Eye (tissue), 1 donor: ENCODE data around the gene PCDH1.
A peak's percentile ranks its signal among the peaks of the same experiment; 100 is the strongest.
"Not testable (repeated sequence)": the region's sequence is repeated elsewhere in the genome, so short reads cannot be mapped to it uniquely, and the experiment has no call there.

Source experiments
- DNase-seq: peaks from one replicate; pipeline ENCODE4 v3.0.0-alpha.2; 2015

Gene PCDH1

GRCh38 chr5:141897425-141897824 lies 19.2 kb upstream of the PCDH1 start:
- no peak for DNase-seq

- DNase-seq = not testable (repeated sequence)
These were observed 12.2 kb upstream of the PCDH1 start for GRCh38 chr5:141890429-141890828.

- DNase-seq = no peak
These were observed 11.2 kb upstream of the PCDH1 start for GRCh38 chr5:141889282-141889871.

- no peak for DNase-seq
These were observed 5.7 kb upstream of the PCDH1 start for GRCh38 chr5:141883892-141884318.

- peak; percentile 89 for DNase-seq
These were observed 5.1 kb upstream of the PCDH1 start for GRCh38 chr5:141883184-141883891.

- peak; percentile 87 for DNase-seq
These were observed 4.5 kb upstream of the PCDH1 start for GRCh38 chr5:141882594-141883183.

GRCh38 chr5:141881886-141882285 lies 3.7 kb upstream of the PCDH1 start:
- DNase-seq = peak; percentile 53

- peak; percentile 53 for DNase-seq
These were observed 3.0 kb upstream of the PCDH1 start for GRCh38 chr5:141880961-141881801.

- DNase-seq = no peak
These were observed 1.9 kb upstream of the PCDH1 start for GRCh38 chr5:141879941-141880738.

- DNase-seq = no peak
These were observed 1.2 kb upstream of the PCDH1 start for GRCh38 chr5:141879426-141879759.

- peak; percentile 99 for DNase-seq
These were observed 658 bp upstream of the PCDH1 start for GRCh38 chr5:141878711-141879425.

GRCh38 chr5:141877356-141878185 lies 639 bp downstream of the PCDH1 start:
- peak; percentile 73 for DNase-seq

GRCh38 chr5:141876628-141877355 lies 1.4 kb downstream of the PCDH1 start:
- DNase-seq = peak; percentile 56

- peak; percentile 66 for DNase-seq
These were observed 2.2 kb downstream of the PCDH1 start for GRCh38 chr5:141875795-141876627.

GRCh38 chr5:141875022-141875740 lies 3.0 kb downstream of the PCDH1 start:
- no peak for DNase-seq

- no peak for DNase-seq
These were observed 3.8 kb downstream of the PCDH1 start for GRCh38 chr5:141874262-141874964.

- no peak for DNase-seq
These were observed 4.3 kb downstream of the PCDH1 start for GRCh38 chr5:141873933-141874261.
